NCI-H2081 treated with DMSO at 0.1 percent for 48 hours (cell line): ENCODE results near the gene CCDC192.
"Not testable (repeated sequence)": the region's sequence is repeated elsewhere in the genome, so short reads cannot be mapped to it uniquely, and the experiment has no call there.

Experiments used
- DNase-seq: peaks from one replicate; lab custom pipeline; 2025; lab: John Stamatoyannopoulos, UW

Gene CCDC192

DNA sequence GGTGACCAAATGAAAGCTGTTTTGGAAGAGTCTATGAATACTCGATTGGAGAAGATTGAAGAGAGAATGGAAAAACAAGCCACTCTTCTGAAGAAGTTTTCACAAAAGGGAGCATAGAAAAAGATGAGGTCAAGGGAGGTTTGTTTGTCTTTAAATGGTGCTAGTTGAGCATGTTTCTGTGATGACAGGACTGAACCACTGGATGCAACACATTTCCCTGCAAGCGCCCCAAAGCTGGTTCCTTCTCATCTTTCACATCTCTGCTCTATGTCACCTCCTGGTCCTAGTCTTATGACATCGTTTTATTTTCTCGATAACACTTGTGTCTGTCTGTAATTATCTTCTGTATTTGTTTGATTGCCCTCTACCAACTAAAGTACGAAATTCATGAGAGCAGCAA is 3.8 kb upstream of the CCDC192 start:
- DNase-seq: no peak

DNA sequence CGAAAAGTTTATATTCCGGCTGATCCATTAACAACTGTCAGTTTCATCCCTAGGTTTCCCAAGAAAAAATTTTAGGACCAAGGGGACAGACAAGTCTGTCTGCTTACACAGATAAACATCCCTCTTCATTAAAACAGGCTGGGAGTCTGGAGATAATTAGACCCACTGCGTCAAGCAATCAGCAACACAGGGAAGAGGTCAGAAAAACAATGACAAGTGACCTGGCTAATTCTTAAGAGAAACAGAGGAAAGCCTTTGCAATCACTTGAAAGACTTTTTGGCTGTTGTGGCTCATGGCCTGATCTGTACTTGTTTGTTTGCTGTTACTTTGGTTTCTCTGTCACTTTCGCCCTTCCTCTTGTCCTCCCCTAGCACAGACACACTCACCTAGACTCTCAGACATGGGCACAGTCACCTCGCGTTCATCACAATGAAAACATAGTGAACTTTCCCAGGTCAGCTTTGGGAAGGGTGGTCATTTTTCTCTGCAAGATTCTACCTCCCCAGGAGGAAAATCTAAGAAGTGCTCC is 2.9 kb upstream of the CCDC192 start:
- DNase-seq: no peak

DNA sequence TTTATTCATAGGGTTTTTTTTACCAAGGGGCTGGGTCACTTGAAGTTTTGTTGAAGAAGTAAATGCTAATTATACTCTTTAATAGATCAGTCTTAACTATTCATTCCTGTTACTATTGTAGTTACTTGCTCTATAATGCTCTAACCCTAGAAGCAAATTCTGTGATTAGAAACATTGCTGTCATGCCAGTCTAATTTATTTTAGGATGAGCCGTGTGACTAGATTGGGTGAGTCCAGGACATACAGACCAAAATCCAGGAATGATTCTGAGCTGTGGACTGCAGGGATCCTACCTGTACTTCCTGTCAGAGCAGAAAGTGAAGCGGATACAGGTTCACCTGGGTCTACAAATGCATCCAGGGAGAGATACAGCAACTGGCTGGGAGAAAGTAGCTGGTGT is 757 bp upstream of the CCDC192 start:
- no peak for DNase-seq

DNA sequence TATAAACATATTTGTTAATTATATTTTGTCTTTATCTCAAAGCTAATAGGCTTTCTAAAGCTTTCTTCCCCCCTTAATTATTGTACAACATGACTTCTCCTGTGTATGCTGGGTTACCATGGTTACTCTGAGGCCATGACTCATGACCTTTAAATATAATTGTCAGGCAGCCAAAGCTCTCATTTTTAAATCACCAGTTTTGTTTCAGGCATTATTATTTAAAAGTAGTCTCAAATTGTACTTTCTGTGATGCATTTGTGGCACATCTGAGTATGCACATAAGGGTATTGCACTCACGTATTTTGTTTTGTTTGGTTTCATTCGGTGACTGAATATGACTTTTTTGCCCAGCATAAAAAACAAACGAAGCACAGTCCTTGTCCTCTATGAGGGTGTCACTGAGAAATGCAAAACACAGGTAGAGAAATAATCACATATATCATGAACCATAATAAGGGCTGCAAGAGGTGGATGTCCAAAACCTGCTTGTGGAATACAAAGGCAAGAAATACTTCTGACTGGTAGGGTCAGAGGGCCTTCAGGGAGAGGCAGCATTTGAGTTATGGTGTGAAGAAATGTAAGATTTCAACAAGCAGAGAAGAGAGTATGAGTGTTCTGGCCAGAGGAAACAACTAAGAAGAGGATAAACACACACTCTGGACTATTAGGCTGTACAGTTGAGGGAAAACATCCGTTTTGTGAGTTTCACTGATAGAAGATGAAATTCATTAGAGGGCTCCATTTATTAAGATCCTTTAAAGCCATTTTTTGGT is 2.1 kb downstream of the CCDC192 start:
- no peak for DNase-seq

DNA sequence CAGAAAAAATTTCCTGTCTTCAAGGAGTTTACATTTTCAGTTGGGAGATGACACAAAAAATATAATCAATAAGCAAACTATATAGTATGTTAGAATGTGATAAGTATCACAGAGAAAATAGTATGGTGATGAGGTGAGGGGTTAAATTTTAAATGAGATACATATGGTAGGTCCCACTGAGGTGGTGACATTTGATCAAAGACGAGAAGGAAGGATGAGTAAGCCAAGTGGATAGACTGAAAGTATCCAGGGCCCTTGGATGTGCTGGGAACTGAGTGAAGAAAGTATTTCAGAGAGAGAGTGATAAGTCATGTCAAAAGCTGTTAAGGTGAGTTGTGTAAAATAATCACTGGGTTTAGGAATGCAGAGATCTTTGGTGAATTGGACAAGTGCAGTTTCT is 3.5 kb downstream of the CCDC192 start:
- no peak for DNase-seq

DNA sequence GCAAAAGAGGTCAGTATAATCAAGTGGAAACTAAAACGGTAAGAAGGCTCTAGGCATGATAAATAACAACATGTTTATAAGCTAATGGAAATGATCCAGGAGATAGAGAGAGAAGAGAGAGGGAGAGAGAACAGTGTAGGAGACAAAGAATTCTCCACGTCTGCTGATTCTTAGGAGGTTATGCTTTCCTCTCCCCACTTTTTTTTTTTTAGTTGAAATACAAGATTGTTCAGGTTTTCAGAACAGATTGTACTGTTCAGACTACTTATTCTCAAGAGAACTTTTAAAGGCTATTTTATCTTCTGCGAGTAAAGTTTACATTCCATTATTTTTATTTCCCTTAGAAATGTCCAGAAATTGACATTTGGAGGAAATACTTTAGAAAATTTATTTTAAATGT is 4.0 kb downstream of the CCDC192 start:
- DNase-seq: no peak

DNA sequence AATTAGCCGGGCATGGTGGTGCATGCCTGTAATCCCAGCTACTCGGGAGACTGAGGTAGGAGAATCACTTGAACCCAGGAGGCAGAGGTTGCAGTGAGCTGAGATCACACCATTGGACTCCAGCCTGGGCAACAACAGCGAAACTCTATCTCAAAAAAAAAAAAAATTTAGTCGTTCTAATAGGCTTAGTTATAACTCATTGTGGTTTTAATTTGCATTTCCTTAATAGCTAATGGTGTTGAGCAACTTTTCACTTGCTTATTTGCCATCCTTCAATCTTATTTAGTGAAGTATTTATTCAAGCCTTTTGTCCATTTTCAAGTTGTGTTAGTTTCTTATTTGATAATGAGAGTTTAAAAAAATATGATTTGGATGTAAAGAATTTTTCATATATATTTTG is 9.9 kb downstream of the CCDC192 start:
- not testable (repeated sequence) for DNase-seq

DNA sequence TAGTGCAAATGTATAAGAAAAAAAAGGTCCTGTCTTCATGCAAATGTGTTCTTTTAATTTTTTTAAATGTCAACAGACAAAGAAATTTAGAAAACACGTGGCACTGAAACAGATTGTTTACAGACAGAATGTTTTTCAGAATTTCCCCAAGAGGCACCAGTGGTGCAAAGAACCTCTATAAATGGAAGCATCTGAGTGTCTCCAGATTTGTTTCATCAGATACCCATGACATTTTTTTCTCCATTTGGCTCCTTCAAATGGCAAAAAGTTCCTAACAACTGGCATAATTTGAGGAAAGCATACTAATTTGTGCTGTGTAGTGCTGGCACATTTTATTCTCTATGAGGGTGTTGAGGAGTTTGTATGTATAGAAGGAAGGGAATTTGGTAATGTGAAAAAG is 15.0 kb downstream of the CCDC192 start:
- no peak for DNase-seq

DNA sequence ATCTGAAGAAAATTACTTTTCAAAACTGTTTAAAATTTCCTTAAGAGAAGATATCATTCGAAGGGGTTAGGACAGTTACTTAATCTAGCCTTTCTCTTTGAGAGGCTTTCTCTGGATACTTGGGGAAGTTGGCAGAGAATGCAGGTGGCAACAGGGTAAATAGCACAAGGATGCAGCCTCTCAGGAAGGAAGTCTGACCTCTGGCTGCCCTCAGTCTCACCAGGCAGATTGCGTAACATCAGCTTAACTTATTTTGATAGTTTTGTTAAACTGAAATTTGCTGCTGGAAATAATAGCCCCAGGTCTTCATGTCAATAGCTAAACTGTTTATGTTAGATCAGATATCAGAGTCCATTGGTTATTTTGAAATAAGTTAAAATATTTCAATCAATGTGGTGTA is 20.4 kb downstream of the CCDC192 start:
- DNase-seq: no peak

DNA sequence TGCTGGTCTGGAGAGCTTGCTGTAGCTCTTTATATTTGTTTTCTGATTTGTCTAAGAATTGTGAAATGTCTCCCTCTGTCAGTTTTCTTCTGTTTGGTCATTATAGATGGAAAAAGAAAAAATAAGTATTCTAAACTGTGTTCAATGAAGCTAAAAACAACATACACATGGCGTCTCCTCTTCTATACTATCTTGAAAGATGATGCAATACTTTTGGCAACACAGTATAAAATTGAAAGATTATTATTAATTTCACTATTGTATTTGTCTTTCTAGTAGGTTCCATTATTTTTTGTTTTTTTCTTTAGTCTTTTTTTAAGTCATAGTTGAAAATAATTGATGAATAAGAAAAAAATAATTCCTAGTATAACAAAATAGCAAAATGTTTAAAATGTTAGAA is 22.5 kb downstream of the CCDC192 start:
- no peak for DNase-seq

DNA sequence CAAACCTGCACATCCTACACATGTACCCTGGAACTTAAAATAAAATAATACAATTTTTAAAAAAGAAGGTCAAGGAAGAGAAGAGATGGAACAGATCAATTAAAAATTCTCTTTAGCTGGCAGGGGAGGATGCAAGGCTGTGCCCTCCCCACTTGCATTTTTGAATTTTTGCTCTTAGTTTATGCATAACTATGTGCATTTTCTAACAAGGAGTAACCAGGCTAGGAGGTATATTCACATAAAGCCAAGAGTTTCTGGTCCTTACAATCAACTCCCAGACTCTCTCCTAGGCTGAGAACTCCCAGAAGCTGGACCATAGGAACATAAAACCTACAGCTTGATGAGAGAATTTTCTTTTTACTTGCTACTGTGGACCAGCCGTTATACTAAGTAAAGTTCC is 29.8 kb downstream of the CCDC192 start:
- no peak for DNase-seq

DNA sequence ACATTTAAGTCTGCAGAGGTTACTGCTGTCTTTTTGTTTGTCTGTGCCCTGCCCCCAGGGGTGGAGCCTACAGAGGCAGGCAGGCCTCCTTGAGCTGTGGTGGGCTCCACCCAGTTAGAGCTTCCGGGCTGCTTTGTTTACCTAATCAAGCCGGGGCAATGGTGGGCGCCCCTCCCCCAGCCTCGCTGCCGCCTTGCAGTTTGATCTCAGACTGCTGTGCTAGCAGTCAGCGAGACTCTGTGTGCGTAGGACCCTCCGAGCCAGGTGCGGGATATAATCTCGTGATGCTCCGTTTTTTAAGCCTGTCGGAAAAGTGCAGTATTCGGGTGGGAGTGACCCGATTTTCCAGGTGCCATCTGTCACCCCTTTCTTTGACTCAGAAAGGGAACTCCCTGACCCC is 36.2 kb downstream of the CCDC192 start:
- DNase-seq: not testable (repeated sequence)

DNA sequence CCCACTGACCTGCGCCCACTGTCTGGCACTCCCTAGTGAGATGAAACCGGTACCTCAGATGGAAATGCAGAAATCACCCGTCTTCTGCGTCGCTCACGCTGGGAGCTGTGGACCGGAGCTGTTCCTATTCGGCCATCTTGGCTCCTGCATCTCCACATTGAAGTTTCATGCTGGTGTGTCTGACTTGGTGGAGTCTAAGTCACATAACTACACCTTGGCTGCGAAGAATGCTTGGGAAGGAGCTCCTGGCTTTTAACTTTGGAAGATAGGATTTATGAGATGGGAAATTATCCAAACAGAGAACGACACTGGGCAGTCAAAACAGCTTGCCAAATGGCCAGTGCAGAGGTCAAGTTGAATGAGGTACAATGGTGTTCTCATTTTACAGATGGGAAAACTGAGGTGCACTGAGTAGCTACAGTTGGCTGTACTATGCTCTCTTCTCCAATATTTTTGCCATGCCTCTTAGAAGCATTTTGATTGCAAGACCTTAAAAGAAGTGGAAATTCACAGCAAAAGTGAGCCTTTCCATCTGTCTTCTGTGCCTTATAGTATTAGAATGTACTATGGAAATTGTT is 36.7 kb downstream of the CCDC192 start:
- DNase-seq: no peak

DNA sequence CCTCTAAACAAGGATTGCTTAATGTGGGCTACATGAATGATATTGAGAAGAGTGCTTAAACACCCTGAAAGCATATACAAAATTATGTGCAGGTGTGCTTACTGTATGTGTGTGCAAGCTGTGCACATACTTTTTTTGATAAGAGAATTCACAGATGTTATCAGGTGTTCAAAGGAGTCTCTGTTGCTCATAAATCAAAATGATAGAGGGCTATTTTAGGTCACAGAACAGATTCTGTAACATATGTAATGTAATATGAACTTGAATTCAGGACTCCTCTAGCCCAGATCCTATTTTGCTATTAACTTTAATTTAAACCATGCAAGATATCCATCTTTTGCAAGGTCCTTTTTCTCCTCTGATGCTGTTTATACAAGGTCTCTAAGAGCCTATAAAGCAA is 38.2 kb downstream of the CCDC192 start:
- no peak for DNase-seq

DNA sequence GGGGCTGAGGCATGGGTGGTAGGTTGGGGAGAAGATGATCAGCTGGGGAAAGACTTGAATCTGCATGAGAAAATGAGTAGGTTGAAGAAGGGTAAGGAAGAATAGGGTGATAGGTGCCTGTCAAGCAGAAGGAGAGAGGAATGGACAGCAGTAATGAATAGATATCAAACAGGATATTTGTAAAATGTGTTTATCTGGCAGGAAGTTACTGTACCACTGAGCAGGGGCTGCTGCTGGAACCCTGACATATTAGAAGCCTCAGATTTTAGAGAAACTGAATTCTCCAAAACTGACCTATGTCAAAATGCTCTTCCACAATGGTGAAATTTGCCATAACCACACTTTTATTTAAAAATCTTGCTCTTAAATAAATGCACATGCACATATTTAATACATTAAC is 41.0 kb downstream of the CCDC192 start:
- DNase-seq: no peak

DNA sequence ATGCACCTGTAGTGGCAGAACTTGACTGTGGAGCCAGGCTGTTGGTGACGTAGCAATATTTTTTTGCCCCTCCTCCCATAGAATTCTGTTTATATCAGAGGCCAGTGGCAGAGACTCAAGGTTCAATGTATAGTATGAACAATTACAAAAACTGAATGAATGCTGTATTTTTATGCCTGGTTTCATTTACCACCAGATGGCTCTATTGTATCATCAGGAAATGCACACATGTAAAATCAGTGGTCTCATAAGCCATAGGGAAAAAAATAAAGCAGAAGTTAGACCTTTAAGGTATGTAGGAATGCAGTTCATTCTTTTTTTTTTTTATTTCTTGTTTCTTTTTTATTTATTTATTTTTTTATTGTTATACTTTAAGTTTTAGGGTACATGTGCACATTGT is 43.6 kb downstream of the CCDC192 start:
- DNase-seq: no peak

DNA sequence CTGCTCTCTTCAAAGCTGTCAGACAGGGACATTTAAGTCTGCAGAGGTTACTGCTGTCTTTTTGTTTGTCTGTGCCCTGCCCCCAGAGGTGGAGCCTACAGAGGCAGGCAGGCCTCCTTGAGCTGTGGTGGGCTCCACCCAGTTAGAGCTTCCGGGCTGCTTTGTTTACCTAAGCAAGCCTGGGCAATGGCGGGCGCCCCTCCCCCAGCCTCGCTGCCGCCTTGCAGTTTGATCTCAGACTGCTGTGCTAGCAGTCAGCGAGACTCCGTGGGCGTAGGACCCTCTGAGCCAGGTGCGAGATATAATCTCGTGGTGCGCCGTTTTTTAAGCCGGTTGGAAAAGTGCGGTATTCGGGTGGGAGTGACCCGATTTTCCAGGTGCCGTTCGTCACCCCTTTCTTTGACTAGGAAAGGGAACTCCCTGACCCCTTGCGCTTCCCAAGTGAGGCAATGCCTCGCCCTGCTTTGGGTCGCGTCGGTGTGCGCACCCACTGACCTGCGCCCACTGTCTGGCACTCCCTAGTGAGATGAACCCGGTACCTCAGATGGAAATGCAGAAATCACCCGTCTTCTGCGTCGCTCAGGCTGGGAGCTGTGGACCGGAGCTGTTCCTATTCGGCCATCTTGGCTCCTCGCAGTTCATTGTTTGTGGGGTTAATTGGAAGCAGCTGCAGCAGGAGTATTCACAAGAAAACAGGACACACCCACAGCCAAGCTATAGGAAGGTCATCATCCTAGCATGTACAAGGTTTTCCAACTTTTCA is 49.5 kb downstream of the CCDC192 start:
- not testable (repeated sequence) for DNase-seq

DNA sequence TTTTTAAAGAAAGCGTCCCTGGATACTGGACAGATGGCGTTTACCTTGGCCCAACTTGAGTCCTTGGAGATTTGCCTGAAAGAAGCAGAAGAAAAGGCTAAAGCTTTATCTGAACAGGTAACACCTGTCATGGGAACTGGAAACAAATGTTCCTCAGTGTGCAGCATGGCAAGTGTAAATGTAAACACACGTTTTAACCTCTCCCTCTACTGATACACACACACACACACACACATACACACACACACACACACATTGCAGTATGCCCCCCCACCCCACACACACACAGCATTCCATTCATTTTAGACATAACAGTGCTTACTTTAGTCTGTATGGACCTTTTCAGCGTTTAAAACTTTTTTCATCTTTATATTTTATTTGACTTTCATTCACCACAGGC is 51.1 kb downstream of the CCDC192 start:
- no peak for DNase-seq

DNA sequence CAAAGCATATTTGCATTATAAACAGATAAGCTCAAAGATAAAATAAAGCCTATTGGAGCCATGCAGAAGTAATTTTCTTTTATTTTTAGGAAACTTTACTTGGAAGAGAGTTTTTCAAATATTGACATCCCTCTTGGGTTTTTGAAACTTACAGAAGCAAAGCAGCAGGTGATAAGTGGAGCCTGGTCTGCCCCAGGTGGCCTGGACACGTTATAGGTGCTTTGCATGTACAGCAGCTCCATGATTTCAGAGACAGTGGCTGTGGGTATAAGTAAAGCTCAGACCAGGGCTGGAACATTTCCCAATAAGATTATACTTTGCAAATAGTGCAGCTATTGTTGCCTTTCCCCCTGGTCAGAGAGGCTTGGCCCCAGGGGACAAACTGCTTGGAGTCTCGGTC is 51.5 kb downstream of the CCDC192 start:
- no peak for DNase-seq

DNA sequence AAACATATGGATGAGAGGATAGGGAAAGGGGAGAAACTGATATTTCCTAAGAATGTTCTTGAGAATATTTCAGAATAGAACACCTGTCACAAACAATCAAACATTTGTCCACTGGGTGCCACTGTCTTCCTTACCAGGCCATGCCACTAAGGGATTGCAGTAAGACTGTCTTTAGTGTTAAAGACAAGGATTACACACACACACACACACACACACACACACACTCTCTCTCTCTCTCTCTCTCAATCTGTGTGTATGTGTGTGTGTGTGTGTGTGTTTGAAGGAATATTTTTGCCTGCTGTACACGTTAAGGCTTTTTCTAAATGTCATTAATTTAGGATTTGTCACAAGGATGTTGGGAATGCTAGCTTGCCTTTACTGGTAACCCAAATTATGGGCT is 54.4 kb downstream of the CCDC192 start:
- no peak for DNase-seq

DNA sequence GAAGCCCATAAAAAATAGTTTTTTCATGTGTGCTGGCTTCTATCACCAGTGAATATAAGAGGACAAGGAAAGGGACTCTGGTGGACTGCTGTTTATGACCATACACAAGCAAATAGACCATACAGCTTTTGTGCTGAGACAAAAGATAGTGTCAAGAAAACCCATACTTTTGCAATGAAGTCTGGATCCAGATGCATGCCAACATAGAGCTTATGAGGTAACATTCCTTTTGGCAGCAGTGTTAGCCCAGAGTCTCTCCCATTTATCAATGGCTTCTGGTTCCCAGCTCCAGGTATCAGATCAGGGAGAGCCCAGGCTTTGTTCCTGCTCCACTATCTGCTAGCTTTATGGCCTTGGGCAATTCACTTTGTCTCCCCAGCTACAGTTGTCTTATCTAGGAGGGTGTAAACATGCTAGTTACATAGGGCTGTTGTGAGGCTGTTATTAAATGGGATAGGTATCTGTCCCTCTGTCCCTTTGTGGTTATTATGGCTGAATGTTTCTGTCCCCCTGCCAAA is 55.6 kb downstream of the CCDC192 start:
- DNase-seq: no peak

DNA sequence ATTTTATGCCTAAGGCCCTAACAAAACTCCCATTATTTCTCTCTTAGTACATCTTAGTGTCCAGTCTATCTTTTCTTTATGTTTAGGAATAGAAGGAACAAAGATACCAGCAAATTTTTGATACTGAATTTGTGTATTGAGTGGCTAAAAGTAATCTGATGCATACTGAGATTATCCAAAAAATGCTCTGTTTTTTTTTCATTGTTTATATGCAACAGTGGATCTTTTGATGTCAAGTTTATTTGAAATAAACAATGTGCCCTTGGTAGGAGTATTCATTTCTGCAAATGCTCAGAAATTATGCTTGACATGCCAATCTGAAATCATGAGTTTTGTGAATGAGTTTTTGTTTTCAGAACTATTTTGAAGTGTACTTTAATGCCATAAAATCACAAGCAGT is 58.7 kb downstream of the CCDC192 start:
- DNase-seq: no peak

DNA sequence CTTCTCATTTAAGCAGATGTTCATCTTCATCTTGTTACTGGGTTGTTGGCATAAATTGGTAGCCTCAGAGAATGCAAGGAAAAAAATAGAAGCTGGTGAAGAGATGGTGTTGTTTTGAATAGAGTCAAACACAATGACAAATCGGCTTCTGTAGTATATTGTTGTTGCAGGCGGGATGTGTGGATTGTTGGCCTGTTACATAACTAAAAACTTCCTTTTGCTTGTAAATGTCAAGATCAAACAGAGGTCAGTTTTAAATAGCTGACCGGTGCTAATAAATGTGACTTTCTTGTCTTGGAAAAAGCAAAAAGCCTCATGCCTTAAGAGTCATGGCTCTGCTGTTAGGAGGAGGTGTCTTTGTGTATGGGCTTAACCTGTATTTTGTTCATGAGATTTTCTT is 59.2 kb downstream of the CCDC192 start:
- DNase-seq: no peak
